GM23338 (cell line): ENCODE results near the gene MARF1.

Experiments
- CTCF ChIP-seq, 2 experiments: fragments of 200-600 bp in 1 of 2; sonication (generic) in 1 of 2; conservative IDR thresholded peaks; 2 replicates each; pipeline versions ENCODE4 v1.5.1 to v1.6.1; 2016 to 2017; ENCODE audit warnings: antibody characterized with exemption in 2 of 2, low read depth in 2 of 2, mild to moderate bottlenecking in 2 of 2, moderate library complexity in 1 of 2
- JUNB ChIP-seq: IDR thresholded peaks from one replicate; pipeline ENCODE4 v1.6.1; 2016; ENCODE audit warnings: antibody characterized with exemption; ENCODE audit not compliant: unreplicated experiment
- POLR2AphosphoS5 ChIP-seq: IDR thresholded peaks from 2 replicates; pipeline ENCODE4 v1.6.1; 2016; ENCODE audit warnings: antibody characterized with exemption, low read depth
- ZNF114 ChIP-seq: fragments of 250-450 bp; sonication (Bioruptor Pico); IDR thresholded peaks from 2 replicates; pipeline ENCODE4 v1.5.0; 2020; ENCODE audit warnings: mild to moderate bottlenecking, moderate library complexity

GRCh38 chr16:15643946-15644250, 944 bp upstream of the MARF1 start:
- no peak for TF ChIP-seq CTCF (conservative IDR thresholded peaks at IDR 0.05; ENCODE audit: low read depth in 2 of 2)
- TF ChIP-seq ZNF114 (CRISPR knock-in tag) = no peak
- TF ChIP-seq JUNB = no peak
- no peak for TF ChIP-seq POLR2AphosphoS5
